Measurements from ENCODE around the gene GTSE1.

DNA sequence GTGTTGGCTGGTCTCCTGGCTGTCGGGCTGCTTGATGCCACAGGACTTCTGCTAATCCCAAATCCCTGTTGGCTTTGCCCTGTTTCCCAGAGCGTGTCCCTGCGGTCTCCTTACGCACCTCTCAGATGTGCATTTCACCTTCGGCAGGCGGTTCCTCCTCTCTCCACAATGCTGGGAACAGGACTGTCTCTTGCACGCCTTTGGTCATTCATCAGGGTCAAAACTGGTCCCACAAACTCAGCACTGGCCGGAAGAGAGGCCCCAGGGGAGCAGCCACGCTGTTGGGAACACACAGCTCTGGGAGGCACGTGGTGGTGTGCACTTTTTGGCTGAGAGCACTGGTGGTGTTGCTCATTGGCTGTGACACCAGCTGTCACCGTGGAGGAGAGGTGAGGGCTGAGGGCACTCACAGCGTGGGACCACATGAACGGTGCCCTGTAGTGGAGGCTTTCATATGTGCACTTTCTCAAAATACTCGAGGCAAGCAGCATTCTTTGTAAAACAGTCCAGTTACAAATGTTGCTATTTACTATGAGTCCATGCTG is 23.6 kb downstream of the GTSE1 start:
- TF ChIP-seq, protein P1, sequence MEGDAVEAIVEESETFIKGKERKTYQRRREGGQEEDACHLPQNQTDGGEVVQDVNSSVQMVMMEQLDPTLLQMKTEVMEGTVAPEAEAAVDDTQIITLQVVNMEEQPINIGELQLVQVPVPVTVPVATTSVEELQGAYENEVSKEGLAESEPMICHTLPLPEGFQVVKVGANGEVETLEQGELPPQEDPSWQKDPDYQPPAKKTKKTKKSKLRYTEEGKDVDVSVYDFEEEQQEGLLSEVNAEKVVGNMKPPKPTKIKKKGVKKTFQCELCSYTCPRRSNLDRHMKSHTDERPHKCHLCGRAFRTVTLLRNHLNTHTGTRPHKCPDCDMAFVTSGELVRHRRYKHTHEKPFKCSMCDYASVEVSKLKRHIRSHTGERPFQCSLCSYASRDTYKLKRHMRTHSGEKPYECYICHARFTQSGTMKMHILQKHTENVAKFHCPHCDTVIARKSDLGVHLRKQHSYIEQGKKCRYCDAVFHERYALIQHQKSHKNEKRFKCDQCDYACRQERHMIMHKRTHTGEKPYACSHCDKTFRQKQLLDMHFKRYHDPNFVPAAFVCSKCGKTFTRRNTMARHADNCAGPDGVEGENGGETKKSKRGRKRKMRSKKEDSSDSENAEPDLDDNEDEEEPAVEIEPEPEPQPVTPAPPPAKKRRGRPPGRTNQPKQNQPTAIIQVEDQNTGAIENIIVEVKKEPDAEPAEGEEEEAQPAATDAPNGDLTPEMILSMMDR (IDR thresholded peaks at IDR 0.05), result no peak
- no peak for TF ChIP-seq POLR2A (IDR thresholded peaks at IDR 0.05)

Measured in gastroesophageal sphincter (tissue), 3 donors.